Keratinocyte (primary cell): ENCODE data around the gene USP16. TPM values are rescaled to one million over a fixed set of nuclear protein-coding genes. Genes with fewer than 3 reads are reported as not detected.
A peak's percentile ranks its signal among the peaks of the same experiment; 100 is the strongest.

ENCODE experiments used
- DNase-seq: peaks from one replicate; pipeline ENCODE4 v3.0.0-alpha.2; 2011; ENCODE audit warnings: low read depth, missing footprints, low spot score
- FAIRE-seq: peaks from 2 replicates; lab custom pipeline; 2011; peaks lifted over from hg19 to GRCh38; lab: Jason Lieb, UNC
- H2AFZ ChIP-seq: 2 replicates; pipeline ENCODE4 v1.6.0; 2012; ENCODE audit warnings: low read length, control low read depth, inconsistent platforms; ENCODE audit not compliant: control insufficient read depth
- H3K27ac ChIP-seq: 2 replicates; pipeline ENCODE4 v1.5.1; 2011; ENCODE audit warnings: low read length; ENCODE audit not compliant: control insufficient read depth, insufficient read depth
- H3K27me3 ChIP-seq: 3 replicates; pipeline ENCODE4 v1.6.0; 2011; ENCODE audit warnings: low read length; ENCODE audit not compliant: control insufficient read depth, insufficient read depth; ENCODE audit errors: extremely low read depth
- H3K36me3 ChIP-seq, 2 experiments: 2 replicates in 1 of 2; 3 replicates in 1 of 2; pipeline ENCODE4 v1.5.1; 2011; ENCODE audit warnings: low read length in 2 of 2, mild to moderate bottlenecking in 1 of 2; ENCODE audit not compliant: control insufficient read depth in 2 of 2, insufficient read depth in 2 of 2; ENCODE audit errors: extremely low read depth in 1 of 2
- H3K4me1 ChIP-seq: 3 replicates; pipeline ENCODE4 v1.5.1; 2011; ENCODE audit warnings: low read length; ENCODE audit not compliant: control insufficient read depth, insufficient read depth; ENCODE audit errors: extremely low read depth
- H3K4me2 ChIP-seq: 3 replicates; pipeline ENCODE4 v1.6.0; 2011; ENCODE audit warnings: low read depth, low read length; ENCODE audit not compliant: control insufficient read depth, insufficient read depth; ENCODE audit errors: extremely low read depth
- H3K4me3 ChIP-seq, 3 experiments: fragments of 200-600 bp in 1 of 3; sonication (generic) in 1 of 3; 2 replicates in 2 of 3; 3 replicates in 1 of 3; pipeline ENCODE4 v1.5.1; 2011 to 2016; ENCODE audit warnings: low read length in 3 of 3, mild to moderate bottlenecking in 3 of 3, control low read depth in 2 of 3, inconsistent platforms in 1 of 3, low read depth in 1 of 3, mixed read lengths in 1 of 3, mixed run types in 1 of 3, moderate library complexity in 1 of 3; ENCODE audit not compliant: control insufficient read depth in 2 of 3, insufficient read depth in 2 of 3; ENCODE audit errors: extremely low read depth in 1 of 3
- H3K79me2 ChIP-seq: 2 replicates; pipeline ENCODE4 v1.6.0; 2012; ENCODE audit warnings: low read length; ENCODE audit not compliant: control insufficient read depth, insufficient read depth
- H3K9ac ChIP-seq: 3 replicates; pipeline ENCODE4 v1.6.0; 2011; ENCODE audit warnings: low read length; ENCODE audit not compliant: control insufficient read depth, insufficient read depth; ENCODE audit errors: extremely low read depth
- H3K9me1 ChIP-seq: 3 replicates; pipeline ENCODE4 v1.6.0; 2011; ENCODE audit warnings: low read length; ENCODE audit not compliant: control insufficient read depth, insufficient read depth; ENCODE audit errors: extremely low read depth
- H3K9me3 ChIP-seq: 2 replicates; pipeline ENCODE4 v1.5.1; 2012; ENCODE audit warnings: low read depth, low read length; ENCODE audit not compliant: control insufficient read depth
- H4K20me1 ChIP-seq: 3 replicates; pipeline ENCODE4 v1.6.0; 2011; ENCODE audit warnings: low read length; ENCODE audit not compliant: control insufficient read depth, insufficient read depth; ENCODE audit errors: extremely low read depth
- CTCF ChIP-seq, 3 experiments: IDR thresholded peaks in 1 of 3; conservative IDR thresholded peaks in 1 of 3; optimal IDR thresholded peaks in 1 of 3; 2 replicates in 2 of 3; 3 replicates in 1 of 3; pipeline versions ENCODE3 to v1.5.1; 2011; ENCODE audit warnings: low read length in 3 of 3, mild to moderate bottlenecking in 3 of 3, moderate library complexity in 2 of 3, control low read depth in 1 of 3, inconsistent platforms in 1 of 3; ENCODE audit not compliant: insufficient read depth in 2 of 3; ENCODE audit errors: extremely low read depth in 1 of 3
- EZH2 ChIP-seq: IDR thresholded peaks from one replicate; pipeline ENCODE4 v1.6.1; 2012; ENCODE audit warnings: inconsistent platforms, mild to moderate bottlenecking, low read length, moderate library complexity
- dilution Hi-C: fragments of 300-500 bp; cut with MboI; formaldehyde crosslinking; loops from one replicate; pipeline ENCODE4 v1.7.0; 2020; ENCODE audit warnings: low sequenced_read_pairs; ENCODE audit not compliant: extremely low pct_ligation_motif_present
- polyA plus RNA-seq, 5 experiments: library from polyadenylated mRNA; depleted of rRNA in 3 of 5; stranded (reverse) in 3 of 5; stranded (forward) in 1 of 5; unstranded in 1 of 5; fragments of >200 nt; gene quantifications; 1 replicate in 1 of 5; 2 replicates in 3 of 5; 3 replicates in 1 of 5; pipeline versions ENCODE4 v1.2.1 to v1.2.3, GENCODE V29; 2011 to 2012; ENCODE audit warnings: missing spikeins in 2 of 5, low read depth in 1 of 5, low replicate concordance in 1 of 5

USP16 gene
- polyA plus RNA-seq, 1 donor (not counting 4 experiments of a cell fraction or from before 2014, with no cell fraction given): 26.7 TPM

DNA sequence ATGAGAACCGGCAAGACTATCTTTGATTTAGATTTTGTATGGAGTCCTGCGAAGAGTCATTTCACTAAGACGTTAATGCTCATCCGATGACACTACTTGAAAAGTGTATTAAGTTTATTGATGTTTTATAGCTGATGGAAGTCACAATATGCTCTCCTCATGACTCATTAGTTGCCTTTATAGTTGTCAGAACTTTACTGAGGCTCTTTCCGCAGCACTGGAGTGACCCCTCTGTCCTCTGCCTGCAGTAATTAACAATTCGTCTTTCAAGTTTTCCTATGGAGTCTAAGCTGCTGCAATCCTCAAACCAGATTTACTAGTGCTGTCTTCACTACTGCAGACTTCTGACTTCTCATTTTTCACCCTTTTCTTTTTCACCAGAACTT lies 853 bp downstream of the USP16 start:
- Histone ChIP-seq H3K9ac (peak overlapping the region; percentile 100), H3K9me3 (no peaks in the 10 kb centered on the region), H3K79me2 (peaks cover 39% of the 10 kb centered on the region), H3K36me3 (peaks cover 3 to 6% of the 10 kb centered on the region in 2 experiments), H3K27me3 (no peaks in the 10 kb centered on the region), H3K9me1 (no peaks in the 10 kb centered on the region), H3K27ac (peak overlapping the region; percentile 100), H4K20me1 (no peaks in the 10 kb centered on the region), H3K4me1 (peaks cover 8% of the 10 kb centered on the region), H2AFZ (peak overlapping the region; percentile 100), H3K4me3 (peak overlapping the region; percentile 56 to 97 (median 92)), H3K4me2 (peak overlapping the region; percentile 73)
- TF ChIP-seq CTCF (optimal IDR thresholded peaks at IDR 0.05 in 1 of 3, IDR thresholded peaks at IDR 0.05 in 1 of 3, conservative IDR thresholded peaks at IDR 0.05 in 1 of 3; ENCODE audit: extremely low read depth in 1 of 3, insufficient read depth in 2 of 3, low read length in 3 of 3) (no peak), EZH2 (no peak)
- dilution Hi-C loops: no loop called here
- peak; percentile 67 for FAIRE-seq
- no peak for DNase-seq

DNA sequence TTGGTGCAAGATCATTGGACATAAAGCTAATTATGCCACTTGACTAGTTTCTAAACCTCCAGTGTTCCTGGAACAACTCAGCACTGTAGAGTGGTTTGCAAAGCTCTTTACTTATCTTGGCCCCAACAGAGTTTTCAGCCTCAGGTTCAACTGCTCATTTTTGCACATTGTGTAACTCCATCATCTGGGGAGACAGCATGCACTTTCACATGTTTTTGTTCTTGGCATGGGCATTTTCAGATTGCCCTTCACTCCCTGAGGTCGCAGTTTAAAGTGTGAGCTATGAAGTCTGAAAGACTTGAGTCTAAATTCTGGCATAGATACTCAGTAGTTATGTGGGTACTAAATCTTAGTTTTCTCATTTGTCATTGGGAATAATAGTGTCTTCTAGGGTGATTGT lies 5.1 kb downstream of the USP16 start:
- H3K9me1 ChIP-seq: no peaks in the 10 kb centered on the region
- no peak overlapping the region for H2AFZ ChIP-seq
- H3K4me2 ChIP-seq: no peak overlapping the region
- peaks cover 41% of the 10 kb centered on the region for H3K79me2 ChIP-seq
- H3K27me3 ChIP-seq: no peaks in the 10 kb centered on the region
- H4K20me1 ChIP-seq: no peaks in the 10 kb centered on the region
- DNase-seq: no peak
- no peaks in the 10 kb centered on the region for H3K9me3 ChIP-seq
- peaks cover 13 to 18% of the 10 kb centered on the region in 2 experiments for H3K36me3 ChIP-seq
- TF ChIP-seq EZH2: no peak
- TF ChIP-seq CTCF (optimal IDR thresholded peaks at IDR 0.05 in 1 of 3, IDR thresholded peaks at IDR 0.05 in 1 of 3, conservative IDR thresholded peaks at IDR 0.05 in 1 of 3; ENCODE audit: extremely low read depth in 1 of 3, insufficient read depth in 2 of 3, low read length in 3 of 3): no peak
- H3K9ac ChIP-seq: no peak overlapping the region
- H3K4me1 ChIP-seq: peaks cover 8% of the 10 kb centered on the region
- H3K4me3 ChIP-seq: no peak overlapping the region
- H3K27ac ChIP-seq: no peak overlapping the region
- dilution Hi-C loops: no loop called here
- FAIRE-seq: no peak
